ENCODE data around the gene GARNL3. TPM values are rescaled to one million over a fixed set of nuclear protein-coding genes. Genes with fewer than 3 reads are reported as not detected.

GARNL3 gene
- total RNA-seq, 2 experiments from 2014 or later: 4.1 to 4.5 TPM

Other genes starting within 250 kb of the GARNL3 start
- not detected for gene ANGPTL2, start 142.1 kb upstream of the GARNL3 start, total RNA-seq
- 1 to 10 TPM; 5.3 to 6.5 TPM for gene SLC2A8, start 132.4 kb downstream of the GARNL3 start, total RNA-seq
- gene ZNF79, start 159.6 kb downstream of the GARNL3 start, total RNA-seq: 10 to 100 TPM; 14.3 to 16.0 TPM
- gene RPL12, start 186.6 kb downstream of the GARNL3 start, total RNA-seq: 1,000 to 10,000 TPM; 1,573 to 1,585 TPM
- gene LRSAM1, start 186.7 kb downstream of the GARNL3 start, total RNA-seq: 10 to 100 TPM; 23.4 to 25.2 TPM